Loucy (cell line): Measurements from ENCODE around the gene PSORS1C2.

ENCODE experiments used
- H2AFZ ChIP-seq: fragments of 200-600 bp; sonication (generic); 2 replicates; pipeline ENCODE4 v1.6.0; 2016; ENCODE audit warnings: antibody characterized with exemption, mild to moderate bottlenecking, low read length, moderate library complexity
- H3F3A ChIP-seq: fragments of 200-600 bp; 2 replicates; pipeline ENCODE4 v1.6.0; 2016; ENCODE audit warnings: antibody characterized with exemption, low read depth, mild to moderate bottlenecking
- H3K27me3 ChIP-seq: fragments of 200-600 bp; sonication (generic); 2 replicates; pipeline ENCODE4 v1.6.1; 2014; ENCODE audit warnings: low read length, mild to moderate bottlenecking; ENCODE audit not compliant: insufficient read depth, poor library complexity, severe bottlenecking
- H3K36me3 ChIP-seq: fragments of 200-600 bp; sonication (generic); 2 replicates; pipeline ENCODE4 v1.6.1; 2016; ENCODE audit warnings: low read length; ENCODE audit not compliant: insufficient read depth
- H3K4me1 ChIP-seq: fragments of 200-600 bp; sonication (generic); 2 replicates; pipeline ENCODE4 v1.5.1; 2014; ENCODE audit warnings: low read length, mild to moderate bottlenecking; ENCODE audit not compliant: insufficient read depth, poor library complexity, severe bottlenecking
- H3K4me2 ChIP-seq: fragments of 200-600 bp; sonication (generic); 2 replicates; pipeline ENCODE4 v1.6.0; 2014; ENCODE audit warnings: antibody characterized with exemption, low read length, low read depth, mild to moderate bottlenecking; ENCODE audit not compliant: poor library complexity, severe bottlenecking
- H3K4me3 ChIP-seq: fragments of 200-600 bp; sonication (generic); 2 replicates; pipeline ENCODE4 v1.5.1; 2014; ENCODE audit warnings: low read length, mild to moderate bottlenecking, mixed read lengths; ENCODE audit not compliant: poor library complexity, severe bottlenecking
- H3K79me2 ChIP-seq: fragments of 200-600 bp; sonication (generic); 2 replicates; pipeline ENCODE4 v1.6.1; 2014; ENCODE audit warnings: low read length; ENCODE audit not compliant: insufficient read depth
- H3K9ac ChIP-seq: fragments of 200-600 bp; sonication (generic); 2 replicates; pipeline ENCODE4 v1.6.0; 2014; ENCODE audit warnings: mild to moderate bottlenecking, low read depth, low read length, moderate library complexity; ENCODE audit not compliant: poor library complexity, severe bottlenecking
- H3K9me2 ChIP-seq: fragments of 200-600 bp; sonication (generic); replicated peaks from 2 replicates; pipeline ENCODE4 v1.6.1; 2016; ENCODE audit warnings: low read depth, low read length, mixed read lengths
- H3K9me3 ChIP-seq: fragments of 200-600 bp; sonication (generic); 2 replicates; pipeline ENCODE4 v1.6.1; 2014; ENCODE audit warnings: mild to moderate bottlenecking, antibody characterized with exemption, low read length, low read depth; ENCODE audit not compliant: insufficient read depth
- H4K20me1 ChIP-seq: fragments of 200-600 bp; sonication (generic); 2 replicates; pipeline ENCODE4 v1.6.0; 2014; ENCODE audit warnings: antibody characterized with exemption, low read length, mild to moderate bottlenecking; ENCODE audit not compliant: insufficient read depth, poor library complexity, severe bottlenecking
- EZH2phosphoT487 ChIP-seq: fragments of 200-600 bp; IDR thresholded peaks from 2 replicates; pipeline ENCODE4 v1.6.1; 2018; ENCODE audit warnings: antibody characterized with exemption, mild to moderate bottlenecking, moderate library complexity, borderline replicate concordance
- TF ChIP-seq, protein P1 (sequence below): fragments of 200-600 bp; sonication (generic); conservative IDR thresholded peaks from 2 replicates; pipeline ENCODE4 v1.5.1; 2014; ENCODE audit warnings: mild to moderate bottlenecking, antibody characterized with exemption, low read length

PSORS1C2 gene

DNA sequence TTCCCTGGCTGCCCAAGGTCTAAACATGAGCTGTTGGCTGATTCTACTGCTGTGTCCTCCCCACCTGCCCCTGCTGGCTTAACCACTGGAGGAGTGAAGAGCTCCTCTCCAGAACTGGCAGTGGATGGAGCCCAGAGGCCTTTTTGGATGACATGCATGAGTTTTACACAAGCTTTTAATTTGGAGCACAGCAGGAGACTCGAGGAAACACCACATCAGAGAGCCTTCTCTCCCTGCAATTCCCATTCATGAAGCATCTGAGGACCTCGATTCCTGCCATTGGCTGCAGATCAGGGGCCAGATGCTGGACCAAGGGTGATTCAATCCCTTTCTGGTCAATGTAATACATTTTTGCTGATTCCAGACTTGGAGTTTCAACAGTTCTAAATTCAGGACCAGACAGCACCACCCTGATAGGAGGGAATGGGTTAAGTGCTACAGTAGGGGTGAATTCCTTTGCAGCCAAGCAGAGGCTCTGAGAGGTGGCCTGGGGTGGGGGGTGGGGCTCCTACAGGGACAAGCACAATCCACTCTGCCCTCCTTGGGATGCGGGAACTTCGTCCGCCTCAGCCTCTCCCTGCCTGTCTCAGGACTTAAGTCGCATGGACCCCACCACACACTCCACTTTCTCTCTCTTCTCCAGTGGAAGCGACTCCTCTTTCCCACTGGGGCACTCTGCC lies 24.9 kb downstream of the PSORS1C2 start:
- Histone ChIP-seq H4K20me1 (no peaks in the 10 kb centered on the region), H3K9ac (no peak overlapping the region), H3K9me3 (no peaks in the 10 kb centered on the region), H3F3A (no peaks in the 10 kb centered on the region), H3K9me2 (no peaks in the 10 kb centered on the region), H3K4me3 (no peak overlapping the region), H2AFZ (no peak overlapping the region), H3K36me3 (no peaks in the 10 kb centered on the region), H3K27me3 (no peaks in the 10 kb centered on the region), H3K4me2 (no peak overlapping the region), H3K4me1 (no peaks in the 10 kb centered on the region), H3K79me2 (no peaks in the 10 kb centered on the region)
- TF ChIP-seq EZH2phosphoT487 = no peak
- TF ChIP-seq, protein P1, sequence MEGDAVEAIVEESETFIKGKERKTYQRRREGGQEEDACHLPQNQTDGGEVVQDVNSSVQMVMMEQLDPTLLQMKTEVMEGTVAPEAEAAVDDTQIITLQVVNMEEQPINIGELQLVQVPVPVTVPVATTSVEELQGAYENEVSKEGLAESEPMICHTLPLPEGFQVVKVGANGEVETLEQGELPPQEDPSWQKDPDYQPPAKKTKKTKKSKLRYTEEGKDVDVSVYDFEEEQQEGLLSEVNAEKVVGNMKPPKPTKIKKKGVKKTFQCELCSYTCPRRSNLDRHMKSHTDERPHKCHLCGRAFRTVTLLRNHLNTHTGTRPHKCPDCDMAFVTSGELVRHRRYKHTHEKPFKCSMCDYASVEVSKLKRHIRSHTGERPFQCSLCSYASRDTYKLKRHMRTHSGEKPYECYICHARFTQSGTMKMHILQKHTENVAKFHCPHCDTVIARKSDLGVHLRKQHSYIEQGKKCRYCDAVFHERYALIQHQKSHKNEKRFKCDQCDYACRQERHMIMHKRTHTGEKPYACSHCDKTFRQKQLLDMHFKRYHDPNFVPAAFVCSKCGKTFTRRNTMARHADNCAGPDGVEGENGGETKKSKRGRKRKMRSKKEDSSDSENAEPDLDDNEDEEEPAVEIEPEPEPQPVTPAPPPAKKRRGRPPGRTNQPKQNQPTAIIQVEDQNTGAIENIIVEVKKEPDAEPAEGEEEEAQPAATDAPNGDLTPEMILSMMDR = no peak

DNA sequence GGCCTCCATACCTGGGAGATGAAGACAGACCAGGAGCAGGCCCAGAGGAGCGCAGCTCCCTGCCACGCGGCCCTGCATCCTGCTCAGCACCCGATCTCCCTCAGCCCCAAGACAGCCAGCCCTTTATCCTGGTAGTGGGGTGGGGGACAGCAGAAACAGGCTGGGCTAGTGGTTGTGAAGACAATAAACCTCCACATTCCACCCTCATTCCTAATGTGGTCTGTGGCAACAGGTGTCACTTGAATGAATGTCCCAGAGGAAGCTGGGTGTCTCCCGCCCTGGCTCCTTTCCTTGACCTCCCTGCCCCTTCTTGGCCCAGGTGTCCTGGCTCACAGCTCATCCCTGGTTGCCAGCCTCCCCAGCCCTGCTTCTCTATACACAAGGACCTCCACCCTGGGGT lies 26.4 kb downstream of the PSORS1C2 start, which contains the start of gene C6orf15:
TSS of gene C6orf15 (minus strand) at position 98 of the 400 bp plus-strand sequence. CDS start at position 78, 20 bp downstream.
- no peaks in the 10 kb centered on the region for H3K36me3 ChIP-seq
- H3K9me3 ChIP-seq = no peaks in the 10 kb centered on the region
- no peaks in the 10 kb centered on the region for H3K4me1 ChIP-seq
- no peak within 1 kb of the TSS for H2AFZ ChIP-seq
- H3F3A ChIP-seq = no peaks in the 10 kb centered on the region
- H3K79me2 ChIP-seq = no peaks in the 10 kb centered on the region
- H4K20me1 ChIP-seq = no peaks in the 10 kb centered on the region
- TF ChIP-seq EZH2phosphoT487 = no peak
- TF ChIP-seq, protein P1 = no peak
- H3K4me3 ChIP-seq = no peak within 1 kb of the TSS
- no peak within 1 kb of the TSS for H3K9ac ChIP-seq
- H3K4me2 ChIP-seq = no peak within 1 kb of the TSS
- no peaks in the 10 kb centered on the region for H3K9me2 ChIP-seq
- H3K27me3 ChIP-seq = no peaks in the 10 kb centered on the region

DNA sequence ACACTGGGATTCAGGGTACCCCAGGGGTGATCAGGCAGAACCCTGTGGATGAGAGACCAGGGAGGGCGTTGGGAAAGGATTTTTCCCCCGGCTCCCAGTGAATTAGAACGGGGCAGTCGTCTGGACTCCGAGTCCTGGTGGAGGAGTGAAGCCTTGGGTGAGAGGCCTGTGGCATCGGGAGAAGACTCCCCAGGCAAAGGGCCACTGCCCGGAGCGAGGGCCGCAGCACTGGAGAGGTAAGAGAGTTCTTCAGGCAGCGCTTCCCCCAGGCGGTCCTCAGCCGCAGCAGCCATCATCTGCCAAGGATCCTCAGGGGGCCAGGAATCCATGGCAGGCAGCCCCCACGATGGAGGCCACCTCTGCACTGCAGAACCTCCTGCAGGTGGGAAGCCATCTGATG lies 27.2 kb downstream of the PSORS1C2 start:
- Histone ChIP-seq H3K9me3 (no peaks in the 10 kb centered on the region), H4K20me1 (no peaks in the 10 kb centered on the region), H3K9ac (no peak overlapping the region), H3K79me2 (no peaks in the 10 kb centered on the region), H3K4me3 (no peak overlapping the region), H3F3A (no peaks in the 10 kb centered on the region), H3K4me1 (no peaks in the 10 kb centered on the region), H3K9me2 (no peaks in the 10 kb centered on the region), H3K27me3 (no peaks in the 10 kb centered on the region), H2AFZ (no peak overlapping the region), H3K36me3 (no peaks in the 10 kb centered on the region), H3K4me2 (no peak overlapping the region)
- no peak for TF ChIP-seq EZH2phosphoT487
- TF ChIP-seq, protein P1 = no peak
